OCI-LY1 (cell line): Measurements from ENCODE around the gene RNF114.

Source experiments
- H2AFZ ChIP-seq: fragments of 200-600 bp; sonication (generic), shearing (Covaris generic); 2 replicates; pipeline ENCODE4 v1.6.0; 2014; ENCODE audit warnings: antibody characterized with exemption, mild to moderate bottlenecking, low read length
- H3F3A ChIP-seq: fragments of 200-600 bp; sonication (generic), shearing (Covaris generic); 2 replicates; pipeline ENCODE4 v1.6.0; 2014; ENCODE audit warnings: mild to moderate bottlenecking, antibody characterized with exemption, low read length, moderate library complexity; ENCODE audit not compliant: insufficient read depth
- H3K27ac ChIP-seq: fragments of 200-600 bp; sonication (generic); 2 replicates; pipeline ENCODE4 v1.5.1; 2014; ENCODE audit warnings: low read length, mixed run types, mild to moderate bottlenecking, low read depth; ENCODE audit not compliant: poor library complexity, severe bottlenecking
- H3K27me3 ChIP-seq: fragments of 200-600 bp; sonication (generic); 2 replicates; pipeline ENCODE4 v1.6.0; 2014; ENCODE audit warnings: antibody characterized with exemption, mild to moderate bottlenecking, low read length, moderate library complexity; ENCODE audit not compliant: insufficient read depth
- H3K36me3 ChIP-seq: fragments of 200-600 bp; sonication (generic); 2 replicates; pipeline ENCODE4 v1.6.1; 2014; ENCODE audit warnings: mild to moderate bottlenecking, antibody characterized with exemption, low read length, moderate library complexity, mixed read lengths; ENCODE audit not compliant: insufficient read depth
- H3K4me1 ChIP-seq: fragments of 200-600 bp; sonication (generic); 2 replicates; pipeline ENCODE4 v1.5.1; 2014; ENCODE audit warnings: mild to moderate bottlenecking, low read length, moderate library complexity; ENCODE audit not compliant: insufficient read depth, severe bottlenecking
- H3K4me2 ChIP-seq: fragments of 200-600 bp; sonication (generic), shearing (Covaris generic); 2 replicates; pipeline ENCODE4 v1.6.1; 2014; ENCODE audit warnings: low read length
- H3K4me3 ChIP-seq: fragments of 200-600 bp; sonication (generic); 2 replicates; pipeline ENCODE4 v1.5.1; 2014; ENCODE audit warnings: low read length, low read depth, mild to moderate bottlenecking, mixed read lengths; ENCODE audit not compliant: poor library complexity, severe bottlenecking
- H3K79me2 ChIP-seq: fragments of 200-600 bp; shearing (Covaris generic); 2 replicates; pipeline ENCODE4 v1.6.1; 2016; ENCODE audit warnings: mixed run types, low read length, mixed read lengths; ENCODE audit not compliant: insufficient read depth
- H3K9ac ChIP-seq: fragments of 200-600 bp; sonication (generic), shearing (Covaris generic); 2 replicates; pipeline ENCODE4 v1.6.1; 2014; ENCODE audit warnings: mild to moderate bottlenecking, low read length, mixed read lengths
- H3K9me2 ChIP-seq: fragments of 200-600 bp; sonication (generic), shearing (Covaris generic); 2 replicates; pipeline ENCODE4 v1.6.1; 2014; ENCODE audit warnings: low read depth, mild to moderate bottlenecking, low read length, mixed read lengths
- H3K9me3 ChIP-seq: fragments of 200-600 bp; shearing (Covaris generic); 2 replicates; pipeline ENCODE4 v1.6.1; 2014; ENCODE audit warnings: low read length, mixed read lengths
- H4K20me1 ChIP-seq: fragments of 200-600 bp; sonication (generic), shearing (Covaris generic); 2 replicates; pipeline ENCODE4 v1.6.0; 2016; ENCODE audit warnings: mild to moderate bottlenecking, low read length; ENCODE audit not compliant: insufficient read depth
- EZH2 ChIP-seq: fragments of 200-600 bp; sonication (generic), shearing (Covaris generic); IDR thresholded peaks from 2 replicates; pipeline ENCODE4 v1.8.0; 2017; ENCODE audit warnings: borderline replicate concordance, mixed run types, mild to moderate bottlenecking, antibody characterized with exemption, low read length, moderate library complexity, mixed read lengths
- TF ChIP-seq, protein P1 (sequence below): fragments of 200-600 bp; sonication (generic), shearing (Covaris generic); IDR thresholded peaks from 2 replicates; pipeline ENCODE4 v1.5.1; 2017; ENCODE audit warnings: mild to moderate bottlenecking, antibody characterized with exemption, low read length, moderate library complexity, mixed read lengths

The RNF114 gene

GRCh38 chr20:49890471-49891361 is 45.5 kb upstream of the RNF114 start:
- no peak for TF ChIP-seq EZH2
- TF ChIP-seq, protein P1, sequence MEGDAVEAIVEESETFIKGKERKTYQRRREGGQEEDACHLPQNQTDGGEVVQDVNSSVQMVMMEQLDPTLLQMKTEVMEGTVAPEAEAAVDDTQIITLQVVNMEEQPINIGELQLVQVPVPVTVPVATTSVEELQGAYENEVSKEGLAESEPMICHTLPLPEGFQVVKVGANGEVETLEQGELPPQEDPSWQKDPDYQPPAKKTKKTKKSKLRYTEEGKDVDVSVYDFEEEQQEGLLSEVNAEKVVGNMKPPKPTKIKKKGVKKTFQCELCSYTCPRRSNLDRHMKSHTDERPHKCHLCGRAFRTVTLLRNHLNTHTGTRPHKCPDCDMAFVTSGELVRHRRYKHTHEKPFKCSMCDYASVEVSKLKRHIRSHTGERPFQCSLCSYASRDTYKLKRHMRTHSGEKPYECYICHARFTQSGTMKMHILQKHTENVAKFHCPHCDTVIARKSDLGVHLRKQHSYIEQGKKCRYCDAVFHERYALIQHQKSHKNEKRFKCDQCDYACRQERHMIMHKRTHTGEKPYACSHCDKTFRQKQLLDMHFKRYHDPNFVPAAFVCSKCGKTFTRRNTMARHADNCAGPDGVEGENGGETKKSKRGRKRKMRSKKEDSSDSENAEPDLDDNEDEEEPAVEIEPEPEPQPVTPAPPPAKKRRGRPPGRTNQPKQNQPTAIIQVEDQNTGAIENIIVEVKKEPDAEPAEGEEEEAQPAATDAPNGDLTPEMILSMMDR: no peak
- no peaks in the 10 kb centered on the region for H3K27me3 ChIP-seq
- H3F3A ChIP-seq: no peaks in the 10 kb centered on the region
- peaks cover 40% of the 10 kb centered on the region for H3K4me1 ChIP-seq
- H3K27ac ChIP-seq: no peak overlapping the region
- H3K4me2 ChIP-seq: no peak overlapping the region
- H3K9me3 ChIP-seq: no peaks in the 10 kb centered on the region
- no peaks in the 10 kb centered on the region for H3K79me2 ChIP-seq
- no peaks in the 10 kb centered on the region for H4K20me1 ChIP-seq
- H3K9me2 ChIP-seq: no peaks in the 10 kb centered on the region
- peaks cover 38% of the 10 kb centered on the region; the same call in 1 of the 2 replicates for H3K36me3 ChIP-seq
- no peak overlapping the region for H3K4me3 ChIP-seq
- no peak overlapping the region for H2AFZ ChIP-seq
- no peak overlapping the region for H3K9ac ChIP-seq

GRCh38 chr20:49891476-49892110 is 44.6 kb upstream of the RNF114 start:
- Histone ChIP-seq H3K9ac (no peak overlapping the region), H4K20me1 (no peaks in the 10 kb centered on the region), H2AFZ (no peak overlapping the region), H3K4me2 (no peak overlapping the region), H3K9me2 (no peaks in the 10 kb centered on the region), H3F3A (no peaks in the 10 kb centered on the region), H3K27ac (no peak overlapping the region), H3K4me1 (peaks cover 31% of the 10 kb centered on the region), H3K9me3 (no peaks in the 10 kb centered on the region), H3K79me2 (no peaks in the 10 kb centered on the region), H3K27me3 (no peaks in the 10 kb centered on the region), H3K4me3 (no peak overlapping the region), H3K36me3 (peaks cover 33% of the 10 kb centered on the region; the same call in 1 of the 2 replicates)
- no peak for TF ChIP-seq EZH2
- TF ChIP-seq, protein P1: no peak

DNA sequence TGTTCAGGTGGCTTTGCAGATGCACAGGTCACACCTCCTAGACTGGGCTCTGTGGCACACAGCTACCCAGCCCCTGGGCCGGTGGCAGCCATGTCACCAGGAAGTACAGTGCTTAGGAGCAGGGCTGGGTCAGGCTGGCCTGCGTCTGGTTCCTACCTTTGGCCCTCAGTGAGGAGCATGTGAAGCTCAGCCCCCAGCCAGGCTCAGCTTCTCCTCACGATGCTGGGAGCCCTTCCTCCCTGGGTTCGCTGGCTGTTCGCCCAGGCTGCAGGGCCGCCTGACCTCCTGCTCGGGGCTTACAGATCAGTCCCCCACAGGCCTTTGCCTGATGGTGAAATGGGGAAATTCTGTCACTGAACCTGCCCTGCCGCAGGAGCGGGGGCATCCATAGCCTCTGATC is 43.9 kb upstream of the RNF114 start:
- no peaks in the 10 kb centered on the region for H3K9me3 ChIP-seq
- no peaks in the 10 kb centered on the region for H3F3A ChIP-seq
- H3K9me2 ChIP-seq: no peaks in the 10 kb centered on the region
- H3K36me3 ChIP-seq: peaks cover 29% of the 10 kb centered on the region; the same call in 1 of the 2 replicates
- no peak overlapping the region for H3K27ac ChIP-seq
- H3K9ac ChIP-seq: no peak overlapping the region; the same call in 1 of the 2 replicates
- H2AFZ ChIP-seq: no peak overlapping the region
- H3K4me1 ChIP-seq: peaks cover 29% of the 10 kb centered on the region
- no peak overlapping the region for H3K4me3 ChIP-seq
- no peaks in the 10 kb centered on the region for H4K20me1 ChIP-seq
- no peak overlapping the region for H3K4me2 ChIP-seq
- no peaks in the 10 kb centered on the region for H3K27me3 ChIP-seq
- TF ChIP-seq, protein P1: no peak
- no peak for TF ChIP-seq EZH2
- H3K79me2 ChIP-seq: no peaks in the 10 kb centered on the region
